ENCODE results near the gene RUNX1. TPM values are rescaled to one million over a fixed set of nuclear protein-coding genes. Genes with fewer than 3 reads are reported as not detected.
A peak's percentile ranks its signal among the peaks of the same experiment; 100 is the strongest.

RUNX1 gene
- 10 to 100 TPM in 1 of 4 donors, 1 to 10 TPM in 3; 2.9 to 18.7 (median 7.7) TPM for total RNA-seq

- 86 to 88% methylated on average over 14 of the region's 14 CpGs for WGBS, 2 donors
- no peak for DNase-seq
- peak within 1 kb of the TSS in 1 of 3 donors; percentile 9 for H3K4me3 ChIP-seq (replicated peaks in 1 of 3)
- no peaks in the 10 kb centered on the region for H3K27me3 ChIP-seq
- H3K36me3 ChIP-seq, result no peaks in the 10 kb centered on the region
- H3K9me3 ChIP-seq, result no peaks in the 10 kb centered on the region
- no peak within 1 kb of the TSS for H3K27ac ChIP-seq
- peaks cover 4 to 23% of the 10 kb centered on the region in 2 donors for H3K4me1 ChIP-seq
- intact Hi-C loops (cut with DNase I), result no loop called here
- no peak for TF ChIP-seq CTCF (IDR thresholded peaks at IDR 0.05)
- TF ChIP-seq POLR2A (IDR thresholded peaks at IDR 0.05), result no peak
Observed at GRCh38 chr21:35048706-35049617, at the start of gene RUNX1. RUNX1 (minus strand) TSS chr21:35049302.

GRCh38 chr21:35097525-35097924 is 48.4 kb upstream of the RUNX1 start:
- intact Hi-C loops (cut with DNase I), result no loop called here
- Histone ChIP-seq H3K27me3 (no peaks in the 10 kb centered on the region), H3K4me3 (replicated peaks in 1 of 3) (no peak overlapping the region), H3K4me1 (no peaks in the 10 kb centered on the region), H3K36me3 (no peaks in the 10 kb centered on the region), H3K9me3 (no peaks in the 10 kb centered on the region), H3K27ac (no peak overlapping the region)
- 74 to 91% methylated on average over 4 of the region's 4 CpGs for WGBS, 2 donors
- no peak for DNase-seq
- TF ChIP-seq CTCF (IDR thresholded peaks at IDR 0.05) (no peak), POLR2A (IDR thresholded peaks at IDR 0.05) (no peak)

- H3K4me1 ChIP-seq, result no peaks in the 10 kb centered on the region
- intact Hi-C loops (cut with DNase I), result no loop called here
- H3K27ac ChIP-seq, result no peak overlapping the region
- no peaks in the 10 kb centered on the region for H3K27me3 ChIP-seq
- H3K4me3 ChIP-seq (replicated peaks in 1 of 3), result no peak overlapping the region
- no peak for DNase-seq
- no peaks in the 10 kb centered on the region for H3K9me3 ChIP-seq
- H3K36me3 ChIP-seq, result no peaks in the 10 kb centered on the region
- TF ChIP-seq CTCF (IDR thresholded peaks at IDR 0.05) (no peak), POLR2A (IDR thresholded peaks at IDR 0.05) (no peak)
Observed at GRCh38 chr21:35096959-35097358, 47.9 kb upstream of the RUNX1 start.

- intact Hi-C loops (cut with DNase I), result no loop called here
- TF ChIP-seq POLR2A (IDR thresholded peaks at IDR 0.05) (no peak), CTCF (IDR thresholded peaks at IDR 0.05) (no peak)
- H3K4me3 ChIP-seq (replicated peaks in 1 of 3), result no peak overlapping the region
- no peak overlapping the region for H3K27ac ChIP-seq
- H3K36me3 ChIP-seq, result no peaks in the 10 kb centered on the region
- no peaks in the 10 kb centered on the region for H3K9me3 ChIP-seq
- no peaks in the 10 kb centered on the region for H3K27me3 ChIP-seq
- H3K4me1 ChIP-seq, result no peaks in the 10 kb centered on the region
- no peak for DNase-seq
- 96 to 98% methylated on average over 2 of the region's 2 CpGs for WGBS, 2 donors
Observed at GRCh38 chr21:35095859-35096291, 46.8 kb upstream of the RUNX1 start.

GRCh38 chr21:35093514-35093913 is 44.4 kb upstream of the RUNX1 start:
- H3K4me3 ChIP-seq (replicated peaks in 1 of 3), result no peak overlapping the region
- no peak overlapping the region for H3K27ac ChIP-seq
- H3K36me3 ChIP-seq, result no peaks in the 10 kb centered on the region
- intact Hi-C loops (cut with DNase I), result no loop called here
- TF ChIP-seq POLR2A (IDR thresholded peaks at IDR 0.05), result no peak
- no peak for TF ChIP-seq CTCF (IDR thresholded peaks at IDR 0.05)
- 97% methylated on average over 5 of the region's 5 CpGs for WGBS, 2 donors
- H3K9me3 ChIP-seq, result no peaks in the 10 kb centered on the region
- no peak for DNase-seq
- H3K27me3 ChIP-seq, result no peaks in the 10 kb centered on the region
- no peaks in the 10 kb centered on the region for H3K4me1 ChIP-seq
